ENCODE results near the gene AHNAK.

Gene AHNAK

GRCh38 chr11:62545437-62546243 is 966 bp downstream of the AHNAK start:
- no peaks in the 10 kb centered on the region for H3K79me2 ChIP-seq (ENCODE audit: insufficient read depth, low read length)
- H4K20me1 ChIP-seq (ENCODE audit: insufficient read depth, low read length) = no peaks in the 10 kb centered on the region
- H3K27ac ChIP-seq (ENCODE audit: low read depth, low read length, poor library complexity, severe bottlenecking) = no peak overlapping the region
- no peaks in the 10 kb centered on the region; the same call in none of the 2 replicates for H3K27me3 ChIP-seq (ENCODE audit: insufficient read depth, low read length)
- no peaks in the 10 kb centered on the region for H3K9me3 ChIP-seq (ENCODE audit: low read length)
- H3K4me1 ChIP-seq (ENCODE audit: insufficient read depth, low read length, severe bottlenecking) = peaks cover 27% of the 10 kb centered on the region
- no peak overlapping the region for H2AFZ ChIP-seq (ENCODE audit: low read length)
- H3K9me2 ChIP-seq (ENCODE audit: low read depth, low read length) = no peaks in the 10 kb centered on the region
- H3K4me3 ChIP-seq (ENCODE audit: low read depth, low read length, poor library complexity, severe bottlenecking) = no peak overlapping the region
- H3K9ac ChIP-seq (ENCODE audit: low read length) = no peak overlapping the region
- H3K4me2 ChIP-seq (ENCODE audit: low read length) = no peak overlapping the region; the same call in 1 of the 2 replicates
- no peaks in the 10 kb centered on the region for H3F3A ChIP-seq (ENCODE audit: insufficient read depth, low read length)
- TF ChIP-seq, protein P1, sequence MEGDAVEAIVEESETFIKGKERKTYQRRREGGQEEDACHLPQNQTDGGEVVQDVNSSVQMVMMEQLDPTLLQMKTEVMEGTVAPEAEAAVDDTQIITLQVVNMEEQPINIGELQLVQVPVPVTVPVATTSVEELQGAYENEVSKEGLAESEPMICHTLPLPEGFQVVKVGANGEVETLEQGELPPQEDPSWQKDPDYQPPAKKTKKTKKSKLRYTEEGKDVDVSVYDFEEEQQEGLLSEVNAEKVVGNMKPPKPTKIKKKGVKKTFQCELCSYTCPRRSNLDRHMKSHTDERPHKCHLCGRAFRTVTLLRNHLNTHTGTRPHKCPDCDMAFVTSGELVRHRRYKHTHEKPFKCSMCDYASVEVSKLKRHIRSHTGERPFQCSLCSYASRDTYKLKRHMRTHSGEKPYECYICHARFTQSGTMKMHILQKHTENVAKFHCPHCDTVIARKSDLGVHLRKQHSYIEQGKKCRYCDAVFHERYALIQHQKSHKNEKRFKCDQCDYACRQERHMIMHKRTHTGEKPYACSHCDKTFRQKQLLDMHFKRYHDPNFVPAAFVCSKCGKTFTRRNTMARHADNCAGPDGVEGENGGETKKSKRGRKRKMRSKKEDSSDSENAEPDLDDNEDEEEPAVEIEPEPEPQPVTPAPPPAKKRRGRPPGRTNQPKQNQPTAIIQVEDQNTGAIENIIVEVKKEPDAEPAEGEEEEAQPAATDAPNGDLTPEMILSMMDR (IDR thresholded peaks at IDR 0.05; ENCODE audit: low read length) = no peak
- no peak for TF ChIP-seq EZH2 (IDR thresholded peaks at IDR 0.05; ENCODE audit: borderline replicate concordance, low read length)
- no peaks in the 10 kb centered on the region for H3K36me3 ChIP-seq (ENCODE audit: insufficient read depth, low read length)

GRCh38 chr11:62544581-62545436 is 1.8 kb downstream of the AHNAK start:
- Histone ChIP-seq H3K9me3 (ENCODE audit: low read length) (no peaks in the 10 kb centered on the region), H3K27ac (ENCODE audit: low read depth, low read length, poor library complexity, severe bottlenecking) (no peak overlapping the region), H3K79me2 (ENCODE audit: insufficient read depth, low read length) (no peaks in the 10 kb centered on the region), H3K4me3 (ENCODE audit: low read depth, low read length, poor library complexity, severe bottlenecking) (no peak overlapping the region), H3K9ac (ENCODE audit: low read length) (no peak overlapping the region), H3K4me2 (ENCODE audit: low read length) (no peak overlapping the region), H3K4me1 (ENCODE audit: insufficient read depth, low read length, severe bottlenecking) (peaks cover 30% of the 10 kb centered on the region), H3K36me3 (ENCODE audit: insufficient read depth, low read length) (no peaks in the 10 kb centered on the region), H3K27me3 (ENCODE audit: insufficient read depth, low read length) (no peaks in the 10 kb centered on the region; the same call in 1 of the 2 replicates), H2AFZ (ENCODE audit: low read length) (no peak overlapping the region), H4K20me1 (ENCODE audit: insufficient read depth, low read length) (no peaks in the 10 kb centered on the region), H3F3A (ENCODE audit: insufficient read depth, low read length) (no peaks in the 10 kb centered on the region), H3K9me2 (ENCODE audit: low read depth, low read length) (no peaks in the 10 kb centered on the region)
- TF ChIP-seq, protein P1 (IDR thresholded peaks at IDR 0.05; ENCODE audit: low read length) = no peak
- TF ChIP-seq EZH2 (IDR thresholded peaks at IDR 0.05; ENCODE audit: borderline replicate concordance, low read length) = no peak

DNA sequence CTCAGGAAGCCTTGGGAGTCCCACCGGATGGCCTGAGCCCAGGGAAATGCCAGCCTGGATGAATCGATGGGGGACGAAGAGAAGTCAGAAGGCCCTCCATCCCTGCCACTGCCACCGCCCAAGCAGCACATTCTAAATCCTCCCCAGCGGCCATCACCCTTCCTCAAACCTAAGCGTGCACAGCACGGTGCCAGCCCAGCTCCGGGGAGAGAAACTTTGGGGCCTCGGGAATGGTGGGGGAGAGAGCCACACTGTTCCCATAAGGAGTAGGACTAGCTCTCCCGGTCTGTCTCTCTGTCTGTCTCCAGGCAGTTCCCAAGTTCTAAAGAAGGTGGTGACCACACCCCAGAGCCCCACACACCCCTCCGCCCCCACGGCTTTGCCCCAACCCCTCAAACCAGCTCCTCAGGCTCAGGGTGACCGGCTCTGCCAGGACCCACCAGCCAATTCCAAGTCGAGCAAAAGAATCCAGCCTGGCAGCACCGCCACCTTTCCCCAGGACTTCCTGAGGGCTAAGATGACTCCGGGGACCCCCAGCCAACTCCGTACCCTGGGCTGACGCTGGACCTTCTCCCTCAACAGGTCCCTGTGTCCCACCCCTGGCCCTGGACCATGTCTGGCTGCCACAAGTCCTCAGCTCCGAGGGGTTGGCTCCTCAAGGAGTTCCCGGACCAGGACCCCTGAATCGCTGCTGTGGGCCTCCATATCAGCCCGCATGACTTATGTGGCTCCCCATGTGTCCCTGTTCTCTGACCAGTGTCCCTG is 2.7 kb downstream of the AHNAK start:
- no peaks in the 10 kb centered on the region for H3F3A ChIP-seq (ENCODE audit: insufficient read depth, low read length)
- no peaks in the 10 kb centered on the region for H3K9me3 ChIP-seq (ENCODE audit: low read length)
- H3K27ac ChIP-seq (ENCODE audit: low read depth, low read length, poor library complexity, severe bottlenecking) = no peak overlapping the region
- no peaks in the 10 kb centered on the region for H4K20me1 ChIP-seq (ENCODE audit: insufficient read depth, low read length)
- H3K9me2 ChIP-seq (ENCODE audit: low read depth, low read length) = no peaks in the 10 kb centered on the region
- no peak overlapping the region for H3K9ac ChIP-seq (ENCODE audit: low read length)
- TF ChIP-seq, protein P1 (IDR thresholded peaks at IDR 0.05; ENCODE audit: low read length) = no peak
- TF ChIP-seq EZH2 (IDR thresholded peaks at IDR 0.05; ENCODE audit: borderline replicate concordance, low read length) = no peak
- no peak overlapping the region for H2AFZ ChIP-seq (ENCODE audit: low read length)
- no peak overlapping the region for H3K4me3 ChIP-seq (ENCODE audit: low read depth, low read length, poor library complexity, severe bottlenecking)
- no peak overlapping the region for H3K4me2 ChIP-seq (ENCODE audit: low read length)
- H3K4me1 ChIP-seq (ENCODE audit: insufficient read depth, low read length, severe bottlenecking) = peaks cover 39% of the 10 kb centered on the region
- H3K27me3 ChIP-seq (ENCODE audit: insufficient read depth, low read length) = no peaks in the 10 kb centered on the region; the same call in 1 of the 2 replicates
- no peaks in the 10 kb centered on the region for H3K79me2 ChIP-seq (ENCODE audit: insufficient read depth, low read length)
- H3K36me3 ChIP-seq (ENCODE audit: insufficient read depth, low read length) = no peaks in the 10 kb centered on the region
